Endothelial cell (in vitro differentiated cells): ENCODE measurements around the gene GDF9. TPM values are rescaled to one million over a fixed set of nuclear protein-coding genes. Genes with fewer than 3 reads are reported as not detected.

Experiments
- DNase-seq: peaks from one replicate; pipeline ENCODE4 v3.0.0; 2021; ENCODE audit warnings: low spot score
- H3K27ac Mint-ChIP-seq: one replicate; pipeline ENCODE4 v1.8.0; 2021; ENCODE audit warnings: mixed read lengths, inconsistent platforms; ENCODE audit not compliant: unreplicated experiment
- H3K27me3 Mint-ChIP-seq: one replicate; pipeline ENCODE4 v1.8.0; 2021; ENCODE audit warnings: mild to moderate bottlenecking, moderate library complexity, mixed read lengths, inconsistent platforms; ENCODE audit not compliant: unreplicated experiment
- H3K36me3 Mint-ChIP-seq: one replicate; pipeline ENCODE4 v1.8.0; 2021; ENCODE audit warnings: mild to moderate bottlenecking, low read depth, mixed read lengths, inconsistent platforms; ENCODE audit not compliant: unreplicated experiment
- H3K4me1 Mint-ChIP-seq: one replicate; pipeline ENCODE4 v1.8.0; 2021; ENCODE audit warnings: mild to moderate bottlenecking, mixed read lengths, inconsistent platforms; ENCODE audit not compliant: unreplicated experiment
- H3K4me3 Mint-ChIP-seq: one replicate; pipeline ENCODE4 v1.8.0; 2021; ENCODE audit warnings: mild to moderate bottlenecking, mixed read lengths, inconsistent platforms; ENCODE audit not compliant: unreplicated experiment
- H3K9me3 Mint-ChIP-seq: one replicate; pipeline ENCODE4 v1.8.0; 2021; ENCODE audit warnings: mixed read lengths, inconsistent platforms; ENCODE audit not compliant: unreplicated experiment
- total RNA-seq: library from RNA; stranded (reverse); fragmentation: NEBNext Ultra II Directional; extraction: Animal tissue kit (Norgen Biotek cat#: 25700); gene quantifications from one replicate; pipeline ENCODE4 v1.2.1, GENCODE V29; 2021; ENCODE audit not compliant: unreplicated experiment
- TF ChIP-seq, protein P1 (sequence below): fragments of 200-600 bp; sonication (generic); IDR thresholded peaks from one replicate; pipeline ENCODE4 v1.5.0; 2021; ENCODE audit warnings: antibody characterized with exemption; ENCODE audit not compliant: unreplicated experiment

The GDF9 gene
- total RNA-seq, 1 donor from 2014 or later: 0.33 TPM

DNA sequence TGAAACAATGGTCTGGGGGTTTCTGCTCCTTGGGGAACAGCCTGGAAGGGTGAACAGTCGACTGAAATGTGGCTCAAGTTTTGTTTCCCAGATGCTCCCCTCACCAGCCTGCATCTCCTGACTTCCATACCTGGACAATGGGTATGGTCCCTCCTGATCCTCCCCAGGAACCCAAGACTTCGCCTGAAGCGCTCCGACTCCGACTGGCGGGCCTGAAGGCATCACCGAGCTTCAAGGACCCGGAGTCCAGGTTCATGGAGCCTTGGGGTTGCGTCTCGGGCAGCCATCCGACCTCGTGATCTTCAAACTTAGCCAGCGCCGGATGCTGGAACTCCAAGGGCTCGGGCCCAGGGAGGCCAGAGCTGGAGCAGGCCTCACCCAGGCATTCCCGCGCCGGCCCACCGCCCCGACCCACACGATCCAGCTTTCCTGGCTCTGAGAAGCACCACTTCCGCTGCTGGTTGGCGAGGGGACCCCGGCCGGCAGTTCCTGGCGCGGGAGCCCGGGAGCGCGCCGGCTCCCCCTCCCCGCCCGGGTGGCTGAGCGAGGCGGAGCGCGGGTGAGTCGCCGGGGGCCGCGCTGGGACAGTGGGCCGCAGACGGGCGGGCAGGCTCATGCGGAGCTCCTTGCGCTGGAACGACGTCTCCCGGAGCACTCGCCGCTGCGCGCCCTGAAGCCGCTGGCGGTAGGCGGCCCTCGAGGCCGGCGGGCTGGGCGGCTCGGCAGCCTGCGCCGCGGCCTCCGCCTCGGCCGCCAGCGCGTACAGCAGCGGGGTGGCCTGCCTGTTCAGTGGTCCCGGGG lies 41.0 kb downstream of the GDF9 start:
- Mint-ChIP-seq H3K27me3 (peaks cover 17% of the 10 kb centered on the region), H3K36me3 (peaks cover 5% of the 10 kb centered on the region), H3K4me1 (peaks cover 13% of the 10 kb centered on the region), H3K27ac (no peak overlapping the region), H3K9me3 (no peaks in the 10 kb centered on the region), H3K4me3 (no peak overlapping the region)
- no peak for DNase-seq
- TF ChIP-seq, protein P1, sequence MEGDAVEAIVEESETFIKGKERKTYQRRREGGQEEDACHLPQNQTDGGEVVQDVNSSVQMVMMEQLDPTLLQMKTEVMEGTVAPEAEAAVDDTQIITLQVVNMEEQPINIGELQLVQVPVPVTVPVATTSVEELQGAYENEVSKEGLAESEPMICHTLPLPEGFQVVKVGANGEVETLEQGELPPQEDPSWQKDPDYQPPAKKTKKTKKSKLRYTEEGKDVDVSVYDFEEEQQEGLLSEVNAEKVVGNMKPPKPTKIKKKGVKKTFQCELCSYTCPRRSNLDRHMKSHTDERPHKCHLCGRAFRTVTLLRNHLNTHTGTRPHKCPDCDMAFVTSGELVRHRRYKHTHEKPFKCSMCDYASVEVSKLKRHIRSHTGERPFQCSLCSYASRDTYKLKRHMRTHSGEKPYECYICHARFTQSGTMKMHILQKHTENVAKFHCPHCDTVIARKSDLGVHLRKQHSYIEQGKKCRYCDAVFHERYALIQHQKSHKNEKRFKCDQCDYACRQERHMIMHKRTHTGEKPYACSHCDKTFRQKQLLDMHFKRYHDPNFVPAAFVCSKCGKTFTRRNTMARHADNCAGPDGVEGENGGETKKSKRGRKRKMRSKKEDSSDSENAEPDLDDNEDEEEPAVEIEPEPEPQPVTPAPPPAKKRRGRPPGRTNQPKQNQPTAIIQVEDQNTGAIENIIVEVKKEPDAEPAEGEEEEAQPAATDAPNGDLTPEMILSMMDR: no peak

DNA sequence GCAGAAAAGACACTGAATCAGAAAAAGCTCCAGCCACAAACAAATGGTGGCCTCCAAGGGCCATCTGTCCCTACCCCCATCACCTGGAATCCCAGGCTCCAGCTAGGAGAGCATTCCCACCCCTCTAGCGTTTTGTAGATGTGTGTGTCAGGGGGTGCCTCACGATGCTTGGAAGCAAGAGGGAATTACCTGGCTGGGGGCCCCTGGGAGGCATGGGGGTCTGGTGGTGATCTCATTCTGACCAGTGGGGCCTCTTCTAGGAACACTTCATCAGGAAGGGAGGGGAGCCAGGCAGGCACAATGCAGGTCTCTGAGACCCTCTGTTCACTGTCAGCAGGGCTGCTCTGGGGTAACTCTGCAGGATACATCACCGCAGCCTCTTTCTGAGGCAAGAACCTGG lies 41.8 kb downstream of the GDF9 start:
- peaks cover 13% of the 10 kb centered on the region for H3K4me1 Mint-ChIP-seq
- H3K4me3 Mint-ChIP-seq: no peak overlapping the region
- TF ChIP-seq, protein P1: no peak
- H3K27me3 Mint-ChIP-seq: peaks cover 13% of the 10 kb centered on the region
- no peak overlapping the region for H3K27ac Mint-ChIP-seq
- H3K9me3 Mint-ChIP-seq: no peaks in the 10 kb centered on the region
- H3K36me3 Mint-ChIP-seq: peaks cover 4% of the 10 kb centered on the region
- no peak for DNase-seq

DNA sequence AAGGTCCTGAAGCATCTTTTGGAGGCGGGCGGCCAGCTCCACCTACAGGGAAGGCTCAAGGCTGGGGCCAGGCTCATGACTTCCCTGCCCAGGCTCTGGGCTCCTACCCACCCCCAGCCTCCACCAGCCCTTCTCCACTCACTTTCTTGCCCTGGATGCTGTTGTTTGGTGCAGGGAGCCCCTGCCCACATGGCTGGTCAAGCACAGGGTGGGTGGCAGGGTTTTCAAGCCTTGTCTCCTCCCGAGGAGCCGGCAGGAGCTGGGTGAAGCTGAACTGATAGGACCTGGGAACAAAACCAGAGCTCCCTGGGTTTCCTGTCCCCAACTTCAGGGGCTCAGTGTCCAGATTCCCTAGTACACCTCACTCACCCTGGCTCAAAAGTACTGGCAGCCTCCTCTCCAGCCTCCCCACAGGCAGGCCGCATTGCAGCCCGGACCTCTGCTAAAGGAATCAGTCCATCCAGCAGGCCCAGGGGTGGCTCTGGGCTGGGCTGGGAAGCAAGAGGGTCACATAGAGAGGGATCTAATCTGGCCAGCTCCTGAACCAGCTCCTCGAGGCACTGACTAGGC lies 42.7 kb downstream of the GDF9 start:
- Mint-ChIP-seq H3K27ac (no peak overlapping the region), H3K27me3 (peaks cover 13% of the 10 kb centered on the region)

DNA sequence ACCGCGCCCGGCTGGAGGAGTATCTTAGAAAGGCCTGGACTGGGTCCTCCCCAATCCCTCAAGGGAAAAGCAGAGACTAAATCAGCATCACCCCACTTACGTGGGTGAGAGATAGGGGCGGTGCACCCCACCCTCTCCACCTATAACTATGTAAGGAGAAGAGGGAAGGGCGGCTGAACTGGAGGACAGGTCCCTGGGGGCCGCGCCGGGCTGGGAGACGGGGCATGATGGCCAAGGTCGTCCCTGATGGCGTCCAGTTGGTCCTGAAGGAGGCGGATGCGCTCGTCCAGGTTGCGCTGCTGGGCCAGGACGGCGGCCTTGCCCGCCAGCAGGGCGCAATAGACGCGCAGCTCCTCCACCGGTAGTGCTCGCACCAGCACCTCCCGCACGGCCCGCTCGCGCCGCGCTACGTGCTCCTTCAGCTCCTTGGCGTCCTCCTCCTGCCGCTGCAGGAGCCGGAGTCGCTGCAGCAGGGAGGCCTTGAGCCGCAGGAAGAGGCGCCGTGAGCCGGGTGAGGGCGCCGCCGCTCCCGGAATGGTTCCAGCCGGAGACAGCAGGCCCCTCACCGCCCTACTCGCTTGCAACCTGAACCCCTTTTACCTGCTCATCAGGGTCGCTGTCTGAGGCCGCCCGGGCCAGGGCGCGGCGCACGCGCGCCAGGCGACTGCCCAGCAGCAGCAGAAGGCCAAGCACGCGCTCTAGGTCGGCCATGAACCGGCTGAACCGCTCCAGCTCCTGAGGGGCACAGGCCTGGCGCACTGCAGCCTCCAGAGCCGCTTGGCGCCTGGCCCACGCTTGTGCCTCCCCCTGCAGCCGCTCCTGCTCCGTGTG lies 43.4 kb downstream of the GDF9 start:
- no peak overlapping the region for H3K27ac Mint-ChIP-seq
- H3K36me3 Mint-ChIP-seq: no peaks in the 10 kb centered on the region
- peaks cover 13% of the 10 kb centered on the region for H3K27me3 Mint-ChIP-seq
- H3K4me3 Mint-ChIP-seq: no peak overlapping the region
- H3K9me3 Mint-ChIP-seq: no peaks in the 10 kb centered on the region
- TF ChIP-seq, protein P1: no peak
- DNase-seq: no peak
- peaks cover 9% of the 10 kb centered on the region for H3K4me1 Mint-ChIP-seq

More for the DNA sequence above, 42.7 kb downstream of the GDF9 start:
- Mint-ChIP-seq H3K9me3 (no peaks in the 10 kb centered on the region), H3K36me3 (no peaks in the 10 kb centered on the region), H3K4me1 (peaks cover 9% of the 10 kb centered on the region), H3K4me3 (no peak overlapping the region)
- TF ChIP-seq, protein P1: no peak
- DNase-seq: no peak
